ENCODE data around the gene CBL.

The CBL gene

DNA sequence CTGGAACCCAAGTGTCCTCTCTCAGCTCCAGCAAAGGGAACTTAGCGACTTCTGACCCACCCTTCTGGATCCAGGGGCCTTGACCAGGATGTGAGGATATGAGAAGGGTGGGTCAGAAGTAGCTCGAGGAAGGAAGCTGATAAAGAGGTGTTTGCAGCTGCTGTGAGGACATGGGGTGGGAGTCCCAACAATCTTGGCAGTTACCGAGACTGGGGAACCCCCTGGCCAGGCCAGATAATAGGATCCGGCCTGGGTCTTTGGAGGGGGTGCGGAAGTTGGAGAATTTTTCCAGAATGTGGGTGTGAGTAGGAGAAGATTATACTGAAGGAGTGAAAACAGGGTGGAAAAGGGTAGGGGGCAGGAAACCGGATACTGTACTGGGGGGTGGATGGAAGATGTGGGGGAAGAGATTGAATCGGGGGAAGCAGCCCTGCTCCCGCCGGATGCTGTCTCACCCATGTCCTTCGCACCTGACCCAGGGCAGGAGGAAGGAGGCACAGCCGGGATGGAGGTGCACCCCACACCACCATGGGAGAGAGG is 113.6 kb downstream of the CBL start:
- TF ChIP-seq, protein P1, sequence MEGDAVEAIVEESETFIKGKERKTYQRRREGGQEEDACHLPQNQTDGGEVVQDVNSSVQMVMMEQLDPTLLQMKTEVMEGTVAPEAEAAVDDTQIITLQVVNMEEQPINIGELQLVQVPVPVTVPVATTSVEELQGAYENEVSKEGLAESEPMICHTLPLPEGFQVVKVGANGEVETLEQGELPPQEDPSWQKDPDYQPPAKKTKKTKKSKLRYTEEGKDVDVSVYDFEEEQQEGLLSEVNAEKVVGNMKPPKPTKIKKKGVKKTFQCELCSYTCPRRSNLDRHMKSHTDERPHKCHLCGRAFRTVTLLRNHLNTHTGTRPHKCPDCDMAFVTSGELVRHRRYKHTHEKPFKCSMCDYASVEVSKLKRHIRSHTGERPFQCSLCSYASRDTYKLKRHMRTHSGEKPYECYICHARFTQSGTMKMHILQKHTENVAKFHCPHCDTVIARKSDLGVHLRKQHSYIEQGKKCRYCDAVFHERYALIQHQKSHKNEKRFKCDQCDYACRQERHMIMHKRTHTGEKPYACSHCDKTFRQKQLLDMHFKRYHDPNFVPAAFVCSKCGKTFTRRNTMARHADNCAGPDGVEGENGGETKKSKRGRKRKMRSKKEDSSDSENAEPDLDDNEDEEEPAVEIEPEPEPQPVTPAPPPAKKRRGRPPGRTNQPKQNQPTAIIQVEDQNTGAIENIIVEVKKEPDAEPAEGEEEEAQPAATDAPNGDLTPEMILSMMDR (conservative IDR thresholded peaks at IDR 0.05; ENCODE audit: low read depth, low read length): no peak
- DNase-seq (ENCODE audit: low read depth): no peak

DNA sequence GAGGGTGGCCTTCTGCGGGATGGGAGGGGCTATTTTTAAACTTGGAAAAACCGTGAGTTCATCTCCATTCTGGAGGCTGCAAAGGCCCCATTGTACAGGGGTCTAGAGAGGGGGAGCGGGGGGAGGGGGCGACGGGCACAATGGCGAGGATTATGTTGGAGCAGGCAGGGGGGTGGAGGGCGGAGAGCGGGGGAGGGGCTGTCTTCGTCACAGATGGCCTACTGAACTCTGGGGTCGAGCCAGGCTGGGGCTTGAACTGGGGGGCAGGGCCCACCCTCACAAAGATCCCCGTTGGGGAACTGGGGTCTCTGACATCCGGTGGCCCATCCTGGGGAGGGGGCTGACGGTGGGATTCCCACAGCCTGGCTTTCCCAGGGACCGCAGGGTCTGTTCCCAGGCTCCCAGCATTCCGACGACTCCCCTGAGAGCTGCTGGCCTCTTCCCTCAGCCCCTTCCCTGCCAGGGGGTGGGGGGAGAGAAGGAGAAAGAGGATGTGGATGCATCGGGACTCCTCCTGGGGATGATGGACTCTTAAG is 114.2 kb downstream of the CBL start:
- TF ChIP-seq, protein P1 (conservative IDR thresholded peaks at IDR 0.05; ENCODE audit: low read depth, low read length): no peak
- DNase-seq (ENCODE audit: low read depth): no peak

More for the DNA sequence above, 113.6 kb downstream of the CBL start:
- H3K4me3 ChIP-seq (ENCODE audit: low read depth, low read length): no peak overlapping the region

DNA sequence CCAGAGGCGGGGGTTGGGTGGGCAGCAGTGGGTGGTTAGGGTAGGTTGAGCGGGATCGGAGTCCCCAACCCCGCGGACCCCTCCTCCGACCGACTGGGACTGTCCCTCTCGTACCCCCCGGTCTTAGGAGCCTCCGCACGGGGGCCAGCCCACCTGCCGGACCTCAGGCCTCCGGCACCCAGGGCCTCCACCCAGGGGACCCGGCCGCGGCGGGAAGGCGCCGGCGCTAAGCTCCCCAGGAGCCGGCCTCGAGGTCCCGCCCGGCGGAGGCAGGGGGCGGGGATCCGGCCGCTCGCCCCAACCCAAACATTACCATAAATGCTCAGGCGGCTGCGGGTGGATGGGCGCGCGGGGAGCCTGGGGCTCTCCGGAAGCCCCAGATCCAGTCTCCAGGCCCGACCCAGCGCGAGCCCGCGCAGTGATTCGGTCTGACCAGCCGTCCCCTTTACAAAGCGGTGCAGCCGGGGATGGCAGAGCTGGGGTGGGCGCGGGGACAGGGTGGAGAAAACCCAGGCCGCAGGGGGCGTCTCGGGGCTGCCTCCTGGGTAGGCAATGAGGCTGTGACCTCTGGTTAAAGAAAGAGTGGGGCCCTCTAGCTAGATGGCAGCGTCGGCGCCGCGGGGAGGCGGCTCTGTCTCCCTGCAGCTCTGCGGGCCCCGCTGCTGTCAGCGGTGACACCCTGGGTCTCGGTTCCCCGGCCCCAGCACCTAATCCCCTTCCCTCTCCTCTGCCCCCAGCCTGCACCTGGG is 114.8 kb downstream of the CBL start:
- peak; percentile 72 for DNase-seq (ENCODE audit: low read depth)
- TF ChIP-seq, protein P1 (conservative IDR thresholded peaks at IDR 0.05; ENCODE audit: low read depth, low read length): no peak
- H3K4me3 ChIP-seq (ENCODE audit: low read depth, low read length): peak overlapping the region; percentile 59

More for the DNA sequence above, 114.2 kb downstream of the CBL start:
- H3K4me3 ChIP-seq (ENCODE audit: low read depth, low read length): peak overlapping the region; percentile 59

DNA sequence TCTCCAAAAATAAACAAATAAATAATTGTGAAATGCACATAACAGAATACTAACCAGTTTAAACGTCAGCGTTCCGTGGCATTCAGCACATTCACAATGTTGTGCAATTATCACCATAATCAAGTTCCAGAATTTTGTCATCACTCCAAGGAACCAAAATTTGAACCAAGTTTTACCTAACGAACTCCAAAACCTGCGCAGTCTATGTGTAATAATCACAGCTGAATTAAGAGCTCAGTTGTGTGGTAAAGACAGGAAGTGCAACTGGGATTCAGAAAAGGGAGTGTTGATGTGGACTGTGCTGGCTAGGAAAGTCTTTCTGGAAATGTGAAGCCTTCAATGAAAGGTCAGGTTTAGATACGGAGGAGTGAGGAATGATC is 116.2 kb downstream of the CBL start:
- TF ChIP-seq, protein P1 (conservative IDR thresholded peaks at IDR 0.05; ENCODE audit: low read depth, low read length): peak; percentile 20
- H3K4me3 ChIP-seq (ENCODE audit: low read depth, low read length): no peak overlapping the region
- no peak for DNase-seq (ENCODE audit: low read depth)

DNA sequence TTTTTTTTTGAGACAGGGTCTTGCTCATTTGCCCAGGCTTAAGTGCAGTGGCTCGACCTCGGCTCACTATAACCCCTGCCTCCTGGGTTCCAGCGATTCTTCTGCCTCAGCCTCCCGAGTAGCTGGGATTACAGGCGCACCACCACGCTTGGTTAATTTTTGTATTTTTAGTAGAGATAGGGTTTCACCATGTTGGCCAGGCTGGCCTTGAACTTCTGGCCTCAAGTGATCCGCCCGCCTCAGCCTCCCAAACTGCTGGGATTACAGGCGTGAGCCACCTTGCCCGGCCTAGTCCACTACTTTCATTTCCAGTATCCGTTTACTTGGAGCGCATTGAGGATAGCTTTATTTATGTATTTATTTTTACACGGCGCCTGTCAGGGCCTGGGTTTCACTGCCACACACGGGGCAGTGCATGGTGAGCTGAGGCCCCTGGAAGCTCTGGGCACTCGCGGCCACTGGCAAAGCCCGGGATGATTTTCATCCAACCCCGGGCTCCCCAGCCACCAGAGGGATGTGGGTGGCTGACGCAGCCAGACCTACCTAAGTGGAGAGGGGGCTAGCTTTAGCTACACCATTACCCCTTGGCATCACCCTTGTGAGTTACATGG is 116.9 kb downstream of the CBL start:
- DNase-seq (ENCODE audit: low read depth): no peak
- H3K4me3 ChIP-seq (ENCODE audit: low read depth, low read length): no peak overlapping the region
- TF ChIP-seq, protein P1 (conservative IDR thresholded peaks at IDR 0.05; ENCODE audit: low read depth, low read length): no peak

DNA sequence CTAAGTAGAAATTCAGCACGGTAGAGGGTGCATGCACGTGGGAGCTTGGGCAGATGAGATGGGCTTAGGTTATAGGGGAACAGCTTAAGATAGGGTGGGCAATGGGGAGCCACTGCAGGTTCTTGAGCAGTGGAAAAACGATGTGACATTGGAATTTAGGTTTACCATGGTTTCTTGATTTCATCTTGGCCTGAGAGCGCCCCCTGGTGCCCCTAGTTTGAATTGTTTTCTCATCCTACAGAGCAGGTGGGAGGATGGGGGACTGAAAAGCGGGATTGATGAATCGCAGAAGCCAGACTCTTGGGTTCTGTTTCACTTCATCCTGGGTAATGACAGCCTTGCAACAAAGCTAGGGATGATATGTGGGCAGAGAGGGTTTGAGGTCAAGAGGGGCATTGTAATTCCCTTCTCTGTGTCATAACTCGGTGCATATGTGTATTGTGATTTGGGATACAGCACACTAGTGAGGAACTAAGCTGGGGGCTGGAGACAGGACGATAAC is 117.4 kb downstream of the CBL start:
- DNase-seq (ENCODE audit: low read depth): peak; percentile 78
- no peak overlapping the region for H3K4me3 ChIP-seq (ENCODE audit: low read depth, low read length)
- TF ChIP-seq, protein P1 (conservative IDR thresholded peaks at IDR 0.05; ENCODE audit: low read depth, low read length): peak; percentile 84
